Islet precursor cell (in vitro differentiated cells): ENCODE data around the gene CELF2.

Experiments
- DNase-seq: peaks from one replicate; pipeline ENCODE4 v3.0.0-alpha.2; 2018

Gene CELF2

GRCh38 chr10:11255796-11256444 lies 238.2 kb downstream of the CELF2 start:
- no peak for DNase-seq

GRCh38 chr10:11256896-11257295 lies 239.2 kb downstream of the CELF2 start:
- no peak for DNase-seq

- DNase-seq: no peak
These were observed 239.9 kb downstream of the CELF2 start for GRCh38 chr10:11257440-11258090.

DNA sequence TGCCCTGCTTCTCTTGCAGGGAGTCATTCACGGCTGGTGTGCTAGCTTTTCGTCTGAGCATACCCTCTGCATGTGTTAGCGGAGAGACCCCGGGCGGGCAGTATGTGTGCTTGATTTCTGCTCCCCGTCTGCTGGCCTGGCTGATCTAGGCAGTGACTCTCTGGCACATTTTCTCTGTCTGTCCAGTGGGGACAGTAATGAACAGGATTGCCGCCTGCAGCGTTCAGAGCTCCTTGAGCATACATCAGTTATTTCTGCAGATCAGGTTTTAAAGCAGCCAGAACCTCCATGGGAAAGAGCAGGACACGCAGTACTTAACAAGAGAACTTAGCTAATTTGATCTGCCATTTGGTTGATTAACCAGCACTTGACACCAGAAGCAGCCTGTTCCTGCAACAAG lies 242.5 kb downstream of the CELF2 start:
- DNase-seq: no peak

GRCh38 chr10:11261143-11261542 lies 243.5 kb downstream of the CELF2 start:
- no peak for DNase-seq

DNA sequence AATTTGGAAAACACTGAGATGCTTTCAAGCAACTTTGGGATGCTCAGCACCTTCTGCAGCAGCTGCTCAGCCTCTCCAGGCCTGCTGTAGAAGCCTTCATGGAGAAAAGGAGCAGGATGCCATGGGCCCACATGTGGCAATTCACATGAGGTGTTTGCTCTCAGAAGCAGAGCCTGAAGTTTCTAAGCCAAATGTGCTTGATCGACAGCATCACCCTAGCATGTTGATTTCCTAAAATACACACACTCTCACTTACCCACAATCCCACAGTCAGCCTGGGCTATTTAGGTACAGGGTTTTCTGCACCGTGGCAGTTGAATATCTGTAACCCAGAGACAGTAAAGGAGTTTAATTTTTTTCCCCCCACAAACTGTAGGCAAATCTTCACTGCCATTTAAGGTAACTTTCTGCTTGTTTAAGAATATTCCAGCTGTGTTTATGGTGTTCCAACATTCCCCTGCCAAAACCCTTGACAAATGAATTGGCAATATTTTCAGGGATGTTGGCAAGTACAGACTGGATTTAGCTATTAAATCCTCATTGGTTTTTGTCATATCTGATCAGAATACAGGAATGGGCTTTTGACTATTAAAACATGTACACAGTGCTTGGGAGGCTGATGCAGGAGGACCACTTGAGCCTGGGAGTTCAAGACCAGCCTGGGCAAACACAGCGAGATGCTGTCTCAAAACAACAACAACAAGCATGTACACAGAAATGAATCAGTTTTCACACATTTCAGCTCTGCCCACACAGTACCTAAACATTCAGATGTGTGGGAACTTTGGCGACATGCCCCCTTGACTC lies 244.2 kb downstream of the CELF2 start:
- no peak for DNase-seq

GRCh38 chr10:11262494-11263345 lies 245.0 kb downstream of the CELF2 start:
- DNase-seq: no peak

DNA sequence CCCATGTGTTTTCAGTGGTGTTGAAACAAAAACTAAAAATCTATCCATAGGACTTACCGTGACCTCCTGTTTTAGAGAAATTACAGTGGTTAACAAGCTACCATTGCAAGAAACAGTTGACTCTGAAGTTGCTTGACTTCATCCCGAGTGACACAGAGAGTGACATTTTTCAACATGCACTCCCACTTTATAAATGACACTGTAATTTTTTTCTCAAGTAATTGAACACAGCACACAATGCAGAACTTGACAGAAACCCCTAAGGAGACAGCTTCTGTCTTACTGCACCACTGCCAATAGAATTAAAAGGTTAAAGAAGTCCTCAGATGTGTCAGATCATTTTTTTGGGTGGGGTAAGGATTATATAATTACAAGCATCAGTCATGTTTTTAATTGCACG lies 246.1 kb downstream of the CELF2 start:
- no peak for DNase-seq

- DNase-seq: no peak
These were observed 246.8 kb downstream of the CELF2 start for GRCh38 chr10:11264296-11265048.

GRCh38 chr10:11265484-11265883 lies 247.8 kb downstream of the CELF2 start:
- DNase-seq: no peak

GRCh38 chr10:11266426-11266825 lies 248.8 kb downstream of the CELF2 start:
- DNase-seq: no peak

DNA sequence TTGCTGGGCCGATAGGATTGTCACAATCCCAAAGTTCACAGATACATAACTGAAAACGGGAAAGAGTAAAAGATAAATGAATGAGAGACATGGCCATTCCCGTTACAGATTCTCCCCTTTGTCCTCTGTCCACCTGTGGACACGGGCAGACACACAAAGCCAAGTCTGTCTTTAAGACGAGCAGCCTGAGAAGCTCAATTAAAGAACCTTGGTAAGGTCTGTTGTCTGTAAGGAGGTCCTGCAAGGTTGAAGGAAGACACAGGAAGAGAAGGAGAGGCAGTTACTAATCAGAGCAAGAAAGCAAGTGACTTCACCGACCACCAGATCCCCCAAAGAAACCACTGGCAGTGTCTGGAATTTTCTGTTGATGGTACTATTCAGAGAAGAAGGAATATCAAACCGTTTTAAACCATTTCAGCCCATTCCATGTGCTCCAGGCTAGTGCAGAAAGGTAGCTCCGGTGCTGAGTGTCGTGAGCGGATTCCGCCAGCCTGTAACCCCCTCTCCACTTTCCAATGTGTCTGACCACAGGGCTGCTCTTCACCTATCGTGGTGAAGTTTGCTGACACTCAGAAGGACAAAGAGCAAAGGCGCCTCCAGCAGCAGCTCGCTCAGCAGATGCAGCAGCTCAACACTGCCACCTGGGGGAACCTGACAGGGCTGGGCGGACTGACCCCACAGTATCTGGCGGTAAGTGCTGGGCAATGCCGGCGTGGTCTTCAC lies 252.6 kb downstream of the CELF2 start:
- peak; percentile 94 for DNase-seq

DNA sequence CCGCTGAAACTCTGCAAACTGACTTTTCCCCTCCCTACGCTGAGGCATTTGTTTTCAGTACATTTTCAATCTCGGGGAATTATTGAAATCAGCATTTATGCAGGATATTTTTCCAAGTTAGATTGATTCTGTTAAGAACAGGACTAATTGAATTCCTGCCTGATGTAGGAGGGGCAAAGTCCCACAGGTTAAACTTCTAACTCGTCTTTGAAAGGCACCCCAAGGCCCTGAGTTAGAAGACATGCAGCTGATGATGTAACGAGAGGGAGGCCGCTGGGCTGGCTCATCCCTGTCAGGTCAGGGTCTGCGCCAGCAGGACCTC lies 253.1 kb downstream of the CELF2 start:
- no peak for DNase-seq

DNA sequence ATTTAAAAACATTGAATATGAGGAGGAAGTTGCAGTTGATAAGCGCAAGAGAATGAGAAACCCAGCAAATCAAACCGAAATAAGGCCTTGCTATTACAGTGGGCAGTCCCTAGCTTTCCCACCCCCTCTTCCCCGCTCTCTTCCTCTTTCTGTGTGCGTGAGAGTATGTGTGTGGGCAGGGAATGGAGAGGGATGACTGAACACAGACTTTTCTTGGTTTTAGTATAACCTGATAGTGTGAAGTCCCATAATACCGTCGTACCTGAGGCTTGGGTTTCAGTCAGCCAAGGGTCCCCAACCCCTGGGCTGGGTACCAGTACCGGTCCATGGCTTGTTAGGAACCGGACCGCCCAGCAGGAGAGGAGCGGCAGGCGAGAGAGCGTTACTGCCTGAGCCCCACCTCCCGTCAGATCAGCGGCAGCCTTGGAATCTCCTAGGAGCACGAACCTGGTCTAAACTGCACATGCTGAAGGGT lies 255.3 kb downstream of the CELF2 start:
- no peak for DNase-seq

DNA sequence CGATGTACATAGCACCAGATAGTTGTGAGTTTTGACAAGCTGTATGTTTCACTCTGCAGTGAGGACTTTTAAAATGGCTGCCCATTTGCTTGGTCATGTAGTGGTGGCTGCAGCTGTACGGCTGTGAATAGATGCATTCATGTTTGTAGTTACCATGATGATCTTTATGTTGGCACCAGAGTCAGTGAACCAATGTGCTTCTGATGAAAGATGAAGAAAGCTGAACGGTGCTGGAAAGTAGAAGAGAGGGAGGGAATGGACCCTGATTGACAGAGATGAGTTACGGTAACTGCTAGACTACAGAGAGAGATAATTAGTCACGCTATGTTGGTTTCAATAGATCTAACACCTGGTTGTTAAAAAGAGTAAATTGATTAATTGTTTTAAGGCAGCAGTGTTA lies 256.8 kb downstream of the CELF2 start:
- DNase-seq: no peak

GRCh38 chr10:11275651-11276050 lies 258.0 kb downstream of the CELF2 start:
- no peak for DNase-seq

DNA sequence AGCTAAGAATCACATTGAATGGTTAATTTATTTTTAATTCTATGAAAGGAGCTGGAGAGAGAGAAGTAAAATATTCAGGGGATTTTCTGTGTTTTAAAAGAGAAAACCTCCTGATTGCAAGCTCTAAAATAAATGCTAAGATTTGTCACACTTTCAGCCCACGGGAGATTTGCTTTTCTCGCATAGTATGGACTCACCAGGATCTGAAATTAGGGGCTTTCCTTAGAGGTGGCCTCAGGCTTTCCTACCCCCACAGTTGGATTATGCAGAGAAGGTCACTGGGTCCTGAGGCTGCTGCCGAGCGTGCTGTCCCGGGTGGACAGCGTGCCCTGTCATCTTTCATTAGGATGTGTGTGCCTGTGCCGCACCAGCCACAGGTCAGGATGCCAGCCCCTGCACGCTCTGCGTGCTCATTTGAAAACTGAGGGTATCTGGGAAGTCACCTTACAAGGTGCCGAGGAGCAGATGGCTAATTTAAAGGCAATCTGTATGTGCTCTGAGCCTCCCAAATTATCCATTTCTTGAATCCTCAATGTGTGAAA lies 258.8 kb downstream of the CELF2 start:
- DNase-seq: no peak

DNA sequence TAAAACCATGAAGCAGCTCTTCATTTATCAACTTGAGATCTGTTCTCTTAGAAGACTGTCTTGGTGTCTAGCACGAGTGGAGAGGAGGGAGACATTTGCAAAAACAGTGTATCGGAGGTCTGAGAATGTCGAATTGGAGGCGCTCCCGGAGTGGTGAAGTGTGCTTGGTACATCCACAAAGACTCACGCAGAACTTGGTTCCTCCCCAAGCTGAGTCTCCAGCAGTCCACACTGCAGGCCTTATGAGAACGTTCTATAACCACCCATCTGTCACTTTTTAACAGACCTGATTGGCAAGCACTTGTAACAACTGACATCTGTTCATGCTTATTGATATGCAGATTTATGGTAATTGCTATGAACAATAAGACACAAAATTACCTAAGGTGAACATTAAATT lies 261.6 kb downstream of the CELF2 start:
- no peak for DNase-seq

GRCh38 chr10:11280187-11280932 lies 262.7 kb downstream of the CELF2 start:
- DNase-seq: no peak

DNA sequence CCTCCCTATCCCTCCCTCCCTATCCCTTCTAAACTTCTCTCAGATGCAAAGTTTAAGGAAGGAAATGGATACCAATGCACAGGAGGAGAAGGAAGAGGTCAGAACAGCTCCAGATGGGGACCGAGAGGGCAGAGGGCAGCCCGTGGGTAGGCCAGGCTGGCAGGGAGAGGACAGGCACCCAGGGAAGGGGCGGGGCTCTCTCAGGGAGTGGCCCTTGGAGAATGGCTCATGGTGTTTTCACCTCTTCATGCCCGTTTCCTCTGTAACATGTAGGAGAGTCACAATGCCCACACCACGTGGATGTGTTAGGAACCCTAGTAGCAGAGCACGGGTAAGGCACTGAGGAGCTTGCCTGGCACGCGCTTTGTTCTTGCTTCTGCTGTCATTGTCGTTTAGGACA lies 264.5 kb downstream of the CELF2 start:
- no peak for DNase-seq

DNA sequence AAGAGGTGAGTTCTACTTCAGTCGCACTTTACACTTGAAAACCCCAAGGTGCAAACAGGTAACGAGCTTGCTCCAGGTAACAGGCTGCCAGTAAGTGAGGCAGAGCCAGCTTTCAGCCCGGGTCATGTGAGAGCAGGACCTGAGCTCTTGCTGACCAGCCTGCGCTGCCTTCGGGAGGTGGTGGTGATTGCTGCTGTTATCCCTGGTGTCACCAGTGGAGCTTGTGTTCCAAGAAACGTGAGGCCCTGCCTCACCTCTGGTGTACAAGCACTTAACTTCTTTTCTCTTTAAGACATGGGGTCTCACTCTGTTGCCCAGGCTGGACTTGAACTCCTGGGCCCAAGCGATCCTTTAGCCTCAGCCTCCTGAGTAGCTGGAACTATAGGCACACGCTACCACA lies 265.0 kb downstream of the CELF2 start:
- no peak for DNase-seq
